Occipital lobe (tissue), 2 donors: Measurements from ENCODE around the gene IFT52. TPM values are rescaled to one million over a fixed set of nuclear protein-coding genes. Genes with fewer than 3 reads are reported as not detected.

Source experiments
- DNase-seq: peaks from one replicate; lab custom pipeline; 2025; lab: John Stamatoyannopoulos, UW
- total RNA-seq: library from RNA; depleted of rRNA; stranded (reverse); fragments of >200 nt; gene quantifications from one replicate; pipeline ENCODE4 v1.2.3, GENCODE V29; 2014

IFT52 gene
- total RNA-seq, 1 donor from 2014 or later, result 56.8 TPM

GRCh38 chr20:43686820-43687219 is 96.1 kb downstream of the IFT52 start:
- DNase-seq, result no peak

- DNase-seq, result no peak
Measured at GRCh38 chr20:43689165-43689564, 98.4 kb downstream of the IFT52 start.

GRCh38 chr20:43690943-43691598 is 100.3 kb downstream of the IFT52 start:
- no peak for DNase-seq

DNA sequence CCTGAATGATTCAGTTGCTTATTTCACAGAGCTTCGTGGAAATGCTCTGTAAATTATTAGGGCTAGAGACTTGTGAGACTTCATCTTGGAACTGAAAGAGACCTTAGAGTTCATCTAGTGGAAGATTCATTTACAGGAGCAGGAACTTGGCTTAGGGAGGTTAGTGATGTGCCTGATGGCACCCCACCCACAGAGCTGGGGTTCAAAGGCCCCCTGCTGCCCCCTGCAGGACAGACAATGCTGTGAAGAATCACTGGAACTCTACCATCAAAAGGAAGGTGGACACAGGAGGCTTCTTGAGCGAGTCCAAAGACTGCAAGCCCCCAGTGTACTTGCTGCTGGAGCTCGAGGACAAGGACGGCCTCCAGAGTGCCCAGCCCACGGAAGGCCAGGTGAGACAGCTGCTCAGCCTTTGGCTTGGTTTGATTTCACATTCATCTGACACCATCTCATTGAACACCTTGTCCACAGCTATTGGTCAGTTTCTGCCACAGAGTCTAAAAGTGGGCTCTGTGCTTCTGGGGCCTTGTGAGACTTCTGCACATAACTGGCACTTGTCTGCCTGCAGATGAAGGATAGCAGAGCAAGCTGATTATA is 101.3 kb downstream of the IFT52 start:
- no peak for DNase-seq

- DNase-seq, result no peak
Measured at GRCh38 chr20:43694763-43695162, 104.0 kb downstream of the IFT52 start.

DNA sequence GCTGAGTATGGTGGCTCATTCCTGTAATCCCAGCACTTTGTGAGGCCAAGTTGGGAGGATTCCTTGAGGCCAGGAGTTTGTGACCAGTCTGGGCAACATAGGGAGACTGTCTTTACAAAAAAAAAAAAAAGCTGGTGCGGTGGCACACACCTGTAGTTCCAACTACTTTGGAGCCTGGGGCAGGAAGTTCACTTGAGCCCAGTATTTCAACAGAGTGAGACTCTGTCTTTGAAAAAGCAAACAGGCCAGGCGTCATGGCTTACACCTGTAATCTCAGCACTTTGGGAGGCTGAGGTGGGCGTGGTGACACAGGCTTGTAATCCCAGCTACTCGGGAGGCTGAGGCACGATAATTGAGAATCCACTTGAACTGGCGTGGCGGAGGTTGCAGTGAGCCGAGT is 104.8 kb downstream of the IFT52 start:
- DNase-seq, result no peak

Other genes starting within 250 kb of the IFT52 start
- gene SRSF6, start 133.0 kb upstream of the IFT52 start, total RNA-seq, result 33.7 TPM
- gene L3MBTL1, start 83.2 kb upstream of the IFT52 start, total RNA-seq, result 18.4 TPM
- gene SGK2, start 31.9 kb upstream of the IFT52 start, total RNA-seq, result not detected
- gene MYBL2, start 76.2 kb downstream of the IFT52 start, total RNA-seq, result 0.47 TPM
- not detected for gene GTSF1L, start 136.1 kb downstream of the IFT52 start, total RNA-seq